Measurements from ENCODE around the gene STPG4.
"Not testable (repeated sequence)": the region's sequence is repeated elsewhere in the genome, so short reads cannot be mapped to it uniquely, and the experiment has no call there.

DNA sequence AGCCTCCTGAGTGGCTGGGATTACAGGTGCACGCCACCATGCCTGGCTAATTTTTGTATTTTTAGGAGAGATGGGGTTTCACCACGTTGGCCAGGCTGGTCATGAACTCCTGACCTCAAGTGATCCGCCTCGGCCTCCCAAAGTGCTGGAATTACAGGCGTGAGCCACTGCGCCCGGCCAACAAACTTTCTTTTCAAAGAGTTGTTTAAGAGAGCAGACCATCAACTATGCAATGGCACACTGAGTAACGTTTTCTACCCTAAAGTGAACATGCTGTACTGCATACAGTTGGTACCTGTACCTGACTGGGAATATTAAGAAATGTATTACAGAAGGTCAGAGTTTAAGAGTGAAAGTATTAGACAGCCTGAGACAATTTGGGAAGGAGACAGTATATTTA, 13.8 kb upstream of the STPG4 start:
- TF ChIP-seq ZNF274 (IDR thresholded peaks at IDR 0.05; ENCODE audit: borderline replicate concordance, extremely low read depth, low read length); CREB1 (IDR thresholded peaks at IDR 0.05); POLR2A (IDR thresholded peaks at IDR 0.05; ENCODE audit: control extremely low read depth in 1 of 2, low read depth in 2 of 2, low read length in 2 of 2); GABPA (IDR thresholded peaks at IDR 0.05; ENCODE audit: borderline replicate concordance, insufficient read depth, low read length); NRF1 (IDR thresholded peaks at IDR 0.05; ENCODE audit: low read depth, low read length); EP300 (IDR thresholded peaks at IDR 0.05; ENCODE audit: borderline replicate concordance in 1 of 2, low read depth in 2 of 2, low read length in 2 of 2); CBX8 (IDR thresholded peaks at IDR 0.05; ENCODE audit: borderline replicate concordance, low read depth, low read length); RAD21 (IDR thresholded peaks at IDR 0.05 in 1 of 2, conservative IDR thresholded peaks at IDR 0.05 in 1 of 2; ENCODE audit: low read depth in 2 of 2, low read length in 2 of 2); CHD2 (IDR thresholded peaks at IDR 0.05; ENCODE audit: low read length); RFX5 (IDR thresholded peaks at IDR 0.05; ENCODE audit: borderline replicate concordance, low read depth, low read length): not testable (repeated sequence)
- TF ChIP-seq, protein P1, sequence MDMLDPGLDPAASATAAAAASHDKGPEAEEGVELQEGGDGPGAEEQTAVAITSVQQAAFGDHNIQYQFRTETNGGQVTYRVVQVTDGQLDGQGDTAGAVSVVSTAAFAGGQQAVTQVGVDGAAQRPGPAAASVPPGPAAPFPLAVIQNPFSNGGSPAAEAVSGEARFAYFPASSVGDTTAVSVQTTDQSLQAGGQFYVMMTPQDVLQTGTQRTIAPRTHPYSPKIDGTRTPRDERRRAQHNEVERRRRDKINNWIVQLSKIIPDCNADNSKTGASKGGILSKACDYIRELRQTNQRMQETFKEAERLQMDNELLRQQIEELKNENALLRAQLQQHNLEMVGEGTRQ (IDR thresholded peaks at IDR 0.05; ENCODE audit: low read length): not testable (repeated sequence)
- TF ChIP-seq, protein P2, sequence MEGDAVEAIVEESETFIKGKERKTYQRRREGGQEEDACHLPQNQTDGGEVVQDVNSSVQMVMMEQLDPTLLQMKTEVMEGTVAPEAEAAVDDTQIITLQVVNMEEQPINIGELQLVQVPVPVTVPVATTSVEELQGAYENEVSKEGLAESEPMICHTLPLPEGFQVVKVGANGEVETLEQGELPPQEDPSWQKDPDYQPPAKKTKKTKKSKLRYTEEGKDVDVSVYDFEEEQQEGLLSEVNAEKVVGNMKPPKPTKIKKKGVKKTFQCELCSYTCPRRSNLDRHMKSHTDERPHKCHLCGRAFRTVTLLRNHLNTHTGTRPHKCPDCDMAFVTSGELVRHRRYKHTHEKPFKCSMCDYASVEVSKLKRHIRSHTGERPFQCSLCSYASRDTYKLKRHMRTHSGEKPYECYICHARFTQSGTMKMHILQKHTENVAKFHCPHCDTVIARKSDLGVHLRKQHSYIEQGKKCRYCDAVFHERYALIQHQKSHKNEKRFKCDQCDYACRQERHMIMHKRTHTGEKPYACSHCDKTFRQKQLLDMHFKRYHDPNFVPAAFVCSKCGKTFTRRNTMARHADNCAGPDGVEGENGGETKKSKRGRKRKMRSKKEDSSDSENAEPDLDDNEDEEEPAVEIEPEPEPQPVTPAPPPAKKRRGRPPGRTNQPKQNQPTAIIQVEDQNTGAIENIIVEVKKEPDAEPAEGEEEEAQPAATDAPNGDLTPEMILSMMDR (IDR thresholded peaks at IDR 0.05; ENCODE audit: control extremely low read depth in 1 of 3, insufficient read depth in 1 of 3, low read depth in 1 of 3, low read length in 3 of 3): not testable (repeated sequence)
- TF ChIP-seq, protein P3, sequence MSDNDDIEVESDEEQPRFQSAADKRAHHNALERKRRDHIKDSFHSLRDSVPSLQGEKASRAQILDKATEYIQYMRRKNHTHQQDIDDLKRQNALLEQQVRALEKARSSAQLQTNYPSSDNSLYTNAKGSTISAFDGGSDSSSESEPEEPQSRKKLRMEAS (IDR thresholded peaks at IDR 0.05): not testable (repeated sequence)
- TF ChIP-seq, protein P4, sequence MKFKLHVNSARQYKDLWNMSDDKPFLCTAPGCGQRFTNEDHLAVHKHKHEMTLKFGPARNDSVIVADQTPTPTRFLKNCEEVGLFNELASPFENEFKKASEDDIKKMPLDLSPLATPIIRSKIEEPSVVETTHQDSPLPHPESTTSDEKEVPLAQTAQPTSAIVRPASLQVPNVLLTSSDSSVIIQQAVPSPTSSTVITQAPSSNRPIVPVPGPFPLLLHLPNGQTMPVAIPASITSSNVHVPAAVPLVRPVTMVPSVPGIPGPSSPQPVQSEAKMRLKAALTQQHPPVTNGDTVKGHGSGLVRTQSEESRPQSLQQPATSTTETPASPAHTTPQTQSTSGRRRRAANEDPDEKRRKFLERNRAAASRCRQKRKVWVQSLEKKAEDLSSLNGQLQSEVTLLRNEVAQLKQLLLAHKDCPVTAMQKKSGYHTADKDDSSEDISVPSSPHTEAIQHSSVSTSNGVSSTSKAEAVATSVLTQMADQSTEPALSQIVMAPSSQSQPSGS (IDR thresholded peaks at IDR 0.05; ENCODE audit: low read length): not testable (repeated sequence)

Measured in H1 (cell line).